HUES64 (cell line): Measurements from ENCODE around the gene LTB.
A peak's percentile ranks its signal among the peaks of the same experiment; 100 is the strongest.

Experiments used
- H3K27ac ChIP-seq: 2 replicates; pipeline ENCODE4 v1.7.0; 2013; ENCODE audit warnings: low read depth, low read length, inconsistent platforms
- H3K27me3 ChIP-seq: 2 replicates; pipeline ENCODE4 v1.6.1; 2013; ENCODE audit warnings: mild to moderate bottlenecking, low read length; ENCODE audit not compliant: insufficient read depth
- H3K36me3 ChIP-seq: 2 replicates; pipeline ENCODE4 v1.6.1; 2013; ENCODE audit warnings: mild to moderate bottlenecking, low read length; ENCODE audit not compliant: insufficient read depth
- H3K4me1 ChIP-seq: 2 replicates; pipeline ENCODE4 v1.6.1; 2013; ENCODE audit warnings: mild to moderate bottlenecking, low read length, moderate library complexity; ENCODE audit not compliant: insufficient read depth
- H3K4me3 ChIP-seq: 2 replicates; pipeline ENCODE4 v1.5.1; 2013; ENCODE audit warnings: mild to moderate bottlenecking, low read length, moderate library complexity
- H3K9ac ChIP-seq: 2 replicates; pipeline ENCODE4 v1.6.1; 2013; ENCODE audit warnings: mild to moderate bottlenecking, low read depth, low read length
- H3K9me3 ChIP-seq: 2 replicates; pipeline ENCODE4 v1.6.1; 2013; ENCODE audit warnings: low read depth, low read length; ENCODE audit not compliant: insufficient read depth
- WGBS: fragments of 150-250, 120-280 bp; methylation state at CpG from one replicate; pipeline ENCODE4 v1.1.7; 2013; ENCODE audit warnings: missing lambda C conversion rate; 5-methylcytosine and 5-hydroxymethylcytosine counted together

Gene LTB

DNA sequence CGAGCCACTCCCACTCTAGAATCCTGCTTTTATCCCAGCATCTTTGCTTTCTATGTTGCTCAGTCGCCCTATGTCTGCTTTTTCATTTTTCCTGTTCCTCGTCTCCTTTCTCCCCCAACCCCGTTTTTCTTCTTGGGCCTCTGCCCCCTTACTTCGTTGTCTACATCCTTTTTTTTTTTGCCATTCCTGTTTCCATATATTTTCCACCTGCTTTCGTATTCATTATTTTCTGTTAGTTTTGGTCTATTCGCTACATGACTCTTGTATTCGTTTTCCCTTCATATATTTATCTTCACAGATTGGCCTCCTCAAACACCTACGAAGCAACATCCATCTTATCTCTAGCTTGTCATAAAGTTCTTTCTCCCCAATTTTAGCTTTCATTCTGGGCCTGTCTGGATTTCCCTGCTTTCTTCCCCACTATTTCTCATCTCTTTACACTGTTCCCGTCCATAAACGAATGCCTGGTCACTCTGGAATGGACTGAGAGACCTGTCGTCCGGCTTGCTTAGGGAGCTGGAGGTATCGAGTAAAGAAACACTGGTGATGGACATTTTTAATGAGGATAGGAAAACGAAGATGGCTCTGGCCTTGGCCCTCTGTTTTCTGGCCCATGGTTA is 39.2 kb upstream of the LTB start:
- H3K9me3 ChIP-seq: no peaks in the 10 kb centered on the region
- peaks cover 13% of the 10 kb centered on the region; the same call in 1 of the 2 replicates for H3K4me1 ChIP-seq
- peak overlapping the region; percentile 97 for H3K9ac ChIP-seq
- H3K27ac ChIP-seq: peak overlapping the region; percentile 99
- WGBS: 6% methylated on average over 15 of the region's 15 CpGs
- H3K4me3 ChIP-seq: peak overlapping the region; percentile 94
- H3K36me3 ChIP-seq: peaks cover 50% of the 10 kb centered on the region
- H3K27me3 ChIP-seq: no peaks in the 10 kb centered on the region

- WGBS: under 1% methylated on average over 66 of the region's 67 CpGs
- Histone ChIP-seq H3K9ac (peak within 1 kb of the TSS; percentile 97), H3K9me3 (no peaks in the 10 kb centered on the region), H3K4me1 (peaks cover 13% of the 10 kb centered on the region; the same call in 1 of the 2 replicates), H3K27me3 (no peaks in the 10 kb centered on the region), H3K27ac (peak within 1 kb of the TSS; percentile 100), H3K4me3 (peak within 1 kb of the TSS; percentile 94), H3K36me3 (peaks cover 44% of the 10 kb centered on the region)
Observed at GRCh38 chr6:31620586-31621319, 38.5 kb upstream of the LTB start, which contains the start of gene PRRC2A. Gene PRRC2A (plus strand): TSS chr6:31620715. CDS start chr6:31622790, 2,075 bp downstream.

GRCh38 chr6:31619805-31620585 is 37.8 kb upstream of the LTB start:
- Histone ChIP-seq H3K9me3 (no peaks in the 10 kb centered on the region), H3K4me3 (peak overlapping the region; percentile 88), H3K9ac (peak overlapping the region; percentile 95), H3K4me1 (peaks cover 20% of the 10 kb centered on the region; the same call in 1 of the 2 replicates), H3K27ac (peak overlapping the region; percentile 100), H3K27me3 (no peaks in the 10 kb centered on the region), H3K36me3 (peaks cover 36% of the 10 kb centered on the region)
- under 1% methylated on average over 50 of the region's 50 CpGs for WGBS

- peaks cover 15% of the 10 kb centered on the region; the same call in 1 of the 2 replicates for H3K4me1 ChIP-seq
- H3K4me3 ChIP-seq: no peak overlapping the region
- no peak overlapping the region for H3K9ac ChIP-seq
- H3K36me3 ChIP-seq: peaks cover 7% of the 10 kb centered on the region
- H3K27me3 ChIP-seq: no peaks in the 10 kb centered on the region
- H3K27ac ChIP-seq: no peak overlapping the region
- no peaks in the 10 kb centered on the region for H3K9me3 ChIP-seq
- 91% methylated on average over 2 of the region's 2 CpGs for WGBS
Observed at GRCh38 chr6:31617010-31617409, 34.8 kb upstream of the LTB start.

GRCh38 chr6:31615748-31616147 is 33.5 kb upstream of the LTB start:
- Histone ChIP-seq H3K4me1 (peaks cover 10% of the 10 kb centered on the region; the same call in 1 of the 2 replicates), H3K27me3 (no peaks in the 10 kb centered on the region), H3K4me3 (no peak overlapping the region), H3K36me3 (no peaks in the 10 kb centered on the region), H3K27ac (no peak overlapping the region), H3K9ac (0 out of 2 replicates have a peak overlapping the region, but pooled peaks have one; percentile 32), H3K9me3 (no peaks in the 10 kb centered on the region)
- WGBS: 72% methylated on average over 7 of the region's 7 CpGs

DNA sequence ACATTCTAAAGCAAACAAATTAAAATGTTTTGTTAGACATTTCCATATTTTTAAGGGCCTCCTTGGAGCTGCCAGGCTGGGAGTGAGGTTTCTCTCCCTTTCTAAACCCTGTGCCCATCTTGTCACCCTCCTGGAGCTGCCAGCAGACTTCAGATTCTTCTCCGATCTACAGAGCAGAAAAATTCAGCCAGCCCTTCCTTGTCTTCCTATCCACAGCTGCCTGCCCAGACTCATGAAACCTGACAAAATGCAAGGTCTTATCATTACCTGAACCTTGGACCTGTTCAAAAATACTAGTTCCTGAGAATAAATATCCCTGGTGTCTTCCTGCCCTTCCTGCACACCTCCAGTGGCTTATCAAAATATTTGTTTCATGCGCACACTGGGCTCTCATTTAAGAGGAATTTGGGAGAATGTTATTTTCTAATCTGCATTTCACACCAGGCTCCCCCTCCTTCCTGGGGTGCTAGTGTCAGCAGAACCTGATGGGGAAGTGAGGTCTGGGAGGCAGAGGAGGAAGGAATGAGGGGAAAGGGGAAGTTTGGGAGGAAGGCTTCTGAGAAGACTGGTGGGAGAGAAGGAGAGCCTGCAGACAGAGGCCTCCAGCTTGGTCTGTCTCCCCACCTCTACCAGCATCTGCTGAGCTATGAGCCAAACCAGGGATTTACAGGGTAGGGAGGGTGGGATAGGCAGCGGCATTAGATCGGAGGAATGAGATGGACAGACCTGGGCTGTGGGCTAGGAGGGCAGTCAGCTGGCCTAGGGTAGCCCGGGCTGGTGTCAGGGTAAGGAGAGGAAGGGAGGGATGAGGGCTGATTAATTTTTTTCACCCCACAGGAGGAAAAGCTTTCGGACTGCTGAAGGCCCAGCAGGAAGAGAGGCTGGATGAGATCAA is 32.7 kb upstream of the LTB start, which contains the start of gene AIF1:
TSS of gene AIF1 (plus strand) at position 551 of the 895 bp plus-strand sequence. CDS start at position 647, 96 bp downstream.
- Histone ChIP-seq H3K4me3 (no peak within 1 kb of the TSS), H3K9me3 (no peaks in the 10 kb centered on the region), H3K9ac (0 out of 2 replicates have a peak within 1 kb of the TSS, but pooled peaks have one; percentile 36), H3K27me3 (no peaks in the 10 kb centered on the region), H3K36me3 (no peaks in the 10 kb centered on the region), H3K4me1 (peaks cover 10% of the 10 kb centered on the region; the same call in 1 of the 2 replicates), H3K27ac (no peak within 1 kb of the TSS)
- WGBS: 80% methylated on average over 5 of the region's 6 CpGs

- no peak overlapping the region for H3K9ac ChIP-seq
- no peak overlapping the region for H3K4me3 ChIP-seq
- whole genome bisulfite sequencing: 90% methylated on average over 8 of the region's 8 CpGs
Observed at GRCh38 chr6:31614075-31614619, 31.9 kb upstream of the LTB start.

DNA sequence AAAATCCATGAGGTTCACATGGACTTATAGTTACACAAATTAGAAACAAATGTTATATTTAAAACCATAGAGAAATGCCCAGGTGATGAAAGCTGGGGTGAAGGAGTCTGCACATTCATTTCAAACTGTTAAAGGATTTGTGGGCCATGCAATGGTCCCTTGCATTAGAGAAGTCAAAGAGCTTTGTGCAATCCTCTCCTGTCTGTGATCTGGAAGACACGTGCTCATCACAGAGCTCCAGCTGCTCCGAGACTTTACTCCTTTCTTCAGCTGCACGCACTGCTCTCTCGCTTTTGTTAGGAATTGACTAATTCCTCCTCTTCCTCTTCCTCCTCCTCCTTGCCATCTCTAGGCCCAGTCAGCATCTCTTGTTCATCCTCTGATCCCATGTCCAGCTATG is 28.7 kb upstream of the LTB start:
- Histone ChIP-seq H3K36me3 (no peaks in the 10 kb centered on the region), H3K27ac (no peak overlapping the region), H3K4me3 (no peak overlapping the region), H3K9ac (no peak overlapping the region), H3K9me3 (no peaks in the 10 kb centered on the region), H3K4me1 (peaks cover 10% of the 10 kb centered on the region; the same call in 1 of the 2 replicates), H3K27me3 (no peaks in the 10 kb centered on the region)
- WGBS: 93% methylated on average over 4 of the region's 4 CpGs

More at GRCh38 chr6:31614075-31614619, 31.9 kb upstream of the LTB start:
- H3K27me3 ChIP-seq: no peaks in the 10 kb centered on the region
- no peaks in the 10 kb centered on the region for H3K36me3 ChIP-seq
- H3K27ac ChIP-seq: no peak overlapping the region
- H3K9me3 ChIP-seq: no peaks in the 10 kb centered on the region
- peaks cover 10% of the 10 kb centered on the region; the same call in 1 of the 2 replicates for H3K4me1 ChIP-seq

GRCh38 chr6:31609519-31610406 is 27.5 kb upstream of the LTB start:
- no peaks in the 10 kb centered on the region for H3K27me3 ChIP-seq
- no peaks in the 10 kb centered on the region for H3K36me3 ChIP-seq
- H3K4me3 ChIP-seq: no peak overlapping the region
- peaks cover under 1% of the 10 kb centered on the region; the same call in 1 of the 2 replicates for H3K4me1 ChIP-seq
- WGBS: 85% methylated on average over 8 of the region's 8 CpGs
- H3K9me3 ChIP-seq: no peaks in the 10 kb centered on the region
- H3K9ac ChIP-seq: no peak overlapping the region
- no peak overlapping the region for H3K27ac ChIP-seq
